Hypothalamus (tissue), 51 donors: ENCODE data around the gene RRM1.

Experiments used
- DNase-seq, 51 donors: peaks; one replicate each; lab custom pipeline; 2025; lab: John Stamatoyannopoulos, UW

Gene RRM1

DNA sequence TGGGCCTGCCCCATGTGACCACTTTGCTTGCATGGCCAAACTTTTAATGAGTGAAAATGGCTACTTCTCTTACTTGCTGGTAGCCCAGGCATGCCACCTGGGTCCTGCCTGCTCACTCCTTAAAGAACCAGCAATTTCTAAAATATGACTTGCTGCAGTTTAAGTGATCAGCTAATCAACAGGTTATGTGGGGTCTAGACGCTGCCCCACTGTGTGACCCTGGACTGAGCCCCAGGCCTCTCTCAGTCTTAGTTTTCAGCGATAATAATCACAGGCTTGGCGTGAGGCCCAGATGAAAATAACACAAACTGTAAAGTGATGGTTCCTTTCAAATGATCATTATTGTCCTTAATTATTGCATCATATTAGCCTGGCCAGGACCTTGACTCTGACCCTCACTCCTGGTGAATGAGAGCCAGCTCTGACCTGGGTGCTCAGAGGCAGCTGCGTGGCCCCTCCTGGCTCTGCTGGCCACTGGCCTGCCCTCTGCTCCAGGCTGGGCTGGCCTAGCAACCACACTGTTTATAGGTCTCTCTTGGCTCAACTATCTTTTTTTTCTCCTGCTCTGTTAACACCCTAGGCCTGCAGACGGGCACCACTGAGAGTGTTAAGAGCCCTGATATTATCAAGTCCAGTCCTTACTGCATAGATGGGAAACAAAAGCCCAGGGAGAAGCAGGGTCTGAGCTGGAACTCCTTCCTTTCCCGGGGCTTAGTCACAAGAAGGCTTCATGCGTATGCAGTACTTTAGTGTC is 89.7 kb downstream of the RRM1 start:
- DNase-seq, result no peak

DNA sequence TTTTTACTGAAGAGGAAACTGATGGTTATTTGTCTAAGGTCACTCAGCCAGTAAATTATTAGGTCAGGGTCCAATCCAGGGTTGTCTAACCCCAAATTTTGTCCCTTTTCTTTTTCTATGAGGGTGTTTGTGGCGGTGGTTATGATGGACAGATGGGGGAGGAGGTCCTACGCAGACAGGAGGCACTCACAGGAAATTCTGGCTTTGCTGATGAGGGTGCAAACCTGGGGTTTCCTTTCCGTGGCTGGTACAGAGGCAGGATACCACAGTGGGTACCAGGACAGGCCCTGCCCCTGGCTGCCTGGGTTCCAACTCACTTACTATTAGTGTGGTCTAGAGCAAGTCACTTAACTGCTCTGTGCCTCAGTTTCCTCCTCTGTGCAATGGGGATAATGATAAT is 91.0 kb downstream of the RRM1 start:
- DNase-seq, result no peak

DNA sequence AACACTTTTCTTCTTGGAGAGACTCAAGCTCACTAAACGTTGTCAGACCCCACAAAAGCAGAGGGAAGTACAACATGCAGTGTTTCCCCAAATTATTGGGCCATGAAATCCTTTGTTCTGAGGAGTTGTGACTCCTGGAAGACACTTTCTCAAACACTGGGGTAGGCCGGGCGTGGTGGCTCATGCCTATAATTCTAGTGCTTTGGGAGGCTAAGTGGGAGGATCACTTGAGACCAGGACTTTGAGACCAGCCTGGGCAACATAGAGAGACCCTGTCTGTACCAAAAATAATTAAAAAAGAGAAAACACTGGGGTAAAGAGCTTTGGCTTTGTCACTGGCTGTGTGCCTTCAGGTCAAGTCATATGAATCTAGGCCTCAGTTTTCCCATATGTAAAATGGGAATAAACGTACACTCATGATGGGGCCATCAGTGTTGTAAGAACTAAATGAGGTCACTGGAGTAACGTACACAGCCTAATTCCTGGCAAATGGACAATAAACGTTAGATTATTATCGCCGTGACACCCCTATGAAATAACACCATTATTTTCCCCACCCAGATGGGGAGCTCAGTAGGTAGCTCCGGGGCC is 92.0 kb downstream of the RRM1 start:
- DNase-seq, result no peak

DNA sequence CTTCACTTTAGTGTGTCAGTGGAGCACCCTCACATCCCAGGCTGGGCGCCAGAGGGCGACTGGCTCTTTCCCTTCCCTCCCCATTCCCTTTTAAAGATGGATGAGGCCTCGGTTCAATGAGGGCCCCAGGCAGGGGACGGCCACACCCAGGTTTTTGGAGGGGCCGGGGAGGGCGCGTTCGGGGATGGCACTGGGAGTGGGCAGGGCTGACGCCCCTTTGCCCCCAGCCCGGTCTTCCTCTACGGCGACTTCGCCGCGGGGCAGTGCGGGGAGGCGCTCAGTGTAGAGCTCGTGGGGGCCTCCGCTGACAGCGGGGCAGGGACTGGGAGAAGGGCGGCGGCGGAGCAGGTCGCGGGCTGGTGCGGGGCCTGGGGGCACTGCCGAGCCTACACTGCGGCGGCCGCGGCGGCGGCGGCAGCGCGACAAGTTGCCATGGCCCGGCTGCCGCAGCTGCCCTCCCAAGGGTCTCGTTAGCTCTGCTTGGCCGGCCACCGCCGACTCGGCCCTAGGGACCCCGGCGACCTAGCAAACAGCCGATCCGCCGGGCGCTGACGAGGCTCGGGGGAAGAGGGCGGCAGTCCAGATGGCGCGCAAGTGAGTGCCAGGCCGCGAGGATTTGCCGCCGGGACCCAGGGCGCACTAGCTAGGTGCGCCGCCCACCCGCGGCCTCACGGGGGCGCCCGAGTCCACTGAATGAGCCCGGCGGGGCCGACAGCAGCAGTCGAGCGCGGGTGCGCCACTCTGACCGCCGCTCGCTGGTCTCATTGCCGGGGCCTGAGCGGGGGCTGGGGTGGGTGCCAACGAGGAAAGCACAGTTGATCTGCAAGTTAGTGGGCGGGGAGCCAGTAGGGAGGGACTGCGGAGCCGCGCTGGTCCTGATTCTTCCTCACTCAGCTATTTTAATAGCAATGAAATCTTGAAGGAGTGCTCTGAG is 92.7 kb downstream of the RRM1 start:
- DNase-seq, result peak; percentile 41 to 94 (median 82)
